HUES6 (cell line): Measurements from ENCODE around the gene ST6GALNAC6.
"Not testable (repeated sequence)": the region's sequence is repeated elsewhere in the genome, so short reads cannot be mapped to it uniquely, and the experiment has no call there.

Experiments used
- H3K27ac ChIP-seq: 2 replicates; pipeline ENCODE4 v1.7.0; 2013; ENCODE audit warnings: low read depth, mild to moderate bottlenecking, low read length, inconsistent platforms
- H3K27me3 ChIP-seq: 2 replicates; pipeline ENCODE4 v1.6.1; 2013; ENCODE audit warnings: low read length; ENCODE audit not compliant: control insufficient read depth, insufficient read depth
- H3K36me3 ChIP-seq: 2 replicates; pipeline ENCODE4 v1.6.1; 2013; ENCODE audit warnings: low read length; ENCODE audit not compliant: control insufficient read depth, insufficient read depth
- H3K4me1 ChIP-seq: 2 replicates; pipeline ENCODE4 v1.6.1; 2013; ENCODE audit warnings: low read length; ENCODE audit not compliant: control insufficient read depth, insufficient read depth
- H3K4me3 ChIP-seq: 2 replicates; pipeline ENCODE4 v1.5.1; 2013; ENCODE audit warnings: low read depth, low read length
- H3K9ac ChIP-seq: one replicate; pipeline ENCODE4 v1.6.1; 2013; ENCODE audit warnings: mild to moderate bottlenecking, low read length
- H3K9me3 ChIP-seq: 2 replicates; pipeline ENCODE4 v1.6.1; 2013; ENCODE audit warnings: low read depth, low read length; ENCODE audit not compliant: control insufficient read depth, insufficient read depth

ST6GALNAC6 gene

DNA sequence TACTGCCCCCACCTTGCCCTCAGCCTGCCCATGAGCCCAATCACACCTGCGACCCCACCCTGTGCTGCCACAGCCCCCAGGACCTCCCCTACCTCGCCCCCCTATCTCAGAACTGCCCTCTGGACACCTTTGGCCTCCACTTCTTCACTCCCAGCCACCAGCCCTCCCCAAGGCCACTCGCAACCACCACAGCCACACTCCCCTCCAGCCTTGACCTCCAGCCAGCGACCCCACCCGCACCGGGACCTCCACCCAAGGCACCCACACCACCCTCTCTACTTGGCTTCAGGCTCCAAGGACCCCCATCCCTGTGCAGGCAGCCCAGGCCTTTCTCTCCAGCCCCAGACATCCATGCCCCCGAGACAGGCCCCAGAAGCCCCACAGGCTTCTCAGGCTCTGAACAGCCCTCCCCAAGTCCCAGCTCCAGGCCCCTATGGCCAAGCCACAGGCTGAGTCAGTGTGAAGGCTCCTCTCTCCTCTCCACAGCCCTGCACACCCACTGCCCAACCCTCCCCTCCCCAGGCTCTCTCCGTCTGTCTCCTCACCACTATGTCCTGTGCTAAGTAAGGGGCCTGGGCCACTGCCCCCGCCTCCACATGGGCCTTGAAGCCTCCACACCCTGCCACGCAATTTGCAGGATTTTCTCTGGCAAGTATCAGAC is 24.0 kb downstream of the ST6GALNAC6 start:
- Histone ChIP-seq H3K9me3 (no peaks in the 10 kb centered on the region), H3K4me3 (no peak overlapping the region), H3K4me1 (peaks cover 12% of the 10 kb centered on the region), H3K9ac (no peak overlapping the region), H3K27ac (no peak overlapping the region), H3K36me3 (0 out of 2 replicates have a peak, but pooled peaks cover 2% of the 10 kb centered on the region), H3K27me3 (no peaks in the 10 kb centered on the region)

DNA sequence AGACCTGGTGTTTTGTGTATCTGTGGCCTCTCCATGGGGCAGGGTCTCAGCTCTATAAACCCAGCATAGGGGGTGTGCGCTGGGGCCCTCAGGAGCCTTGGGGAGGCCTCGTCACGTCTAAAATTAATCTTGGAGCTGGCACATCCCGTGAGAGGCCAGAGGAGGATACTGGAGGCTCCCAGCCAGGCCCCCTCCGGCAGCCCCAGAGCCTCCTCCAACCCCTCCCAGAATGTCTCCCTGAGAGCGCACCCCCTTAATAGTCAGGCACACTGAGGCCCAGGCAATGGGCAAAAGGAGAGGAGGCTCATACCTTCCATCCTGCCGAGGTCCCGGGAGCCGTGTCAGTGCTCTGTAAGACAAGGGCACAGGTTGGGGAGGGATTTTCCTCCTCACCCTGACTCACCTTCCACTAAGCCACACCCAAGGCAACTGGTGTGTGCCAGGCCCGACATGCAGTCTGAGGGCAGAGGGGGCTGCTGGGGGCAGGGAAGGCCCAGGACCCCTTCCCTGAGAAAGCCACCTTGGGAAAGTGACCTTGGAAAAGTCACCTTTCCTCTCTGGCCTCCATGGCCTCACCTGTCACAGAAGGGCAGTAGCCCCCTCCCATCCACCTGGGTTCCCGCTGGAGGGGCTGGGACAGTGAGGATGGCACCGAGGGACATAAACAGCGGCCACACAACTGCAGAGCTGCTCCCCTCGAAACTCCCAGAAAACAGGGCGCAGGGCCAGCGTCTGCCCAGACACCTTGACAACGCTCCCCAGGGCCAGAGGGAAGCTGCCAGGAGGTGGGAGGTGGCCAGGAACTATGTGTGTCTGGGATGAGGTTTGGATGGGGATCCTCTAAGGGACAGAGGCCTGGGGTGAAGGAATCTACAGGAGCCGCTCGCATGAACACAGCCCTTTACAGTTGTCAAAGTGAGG is 24.8 kb downstream of the ST6GALNAC6 start:
- H3K27ac ChIP-seq: no peak overlapping the region
- peaks cover 12% of the 10 kb centered on the region for H3K4me1 ChIP-seq
- H3K9ac ChIP-seq: no peak overlapping the region
- no peaks in the 10 kb centered on the region for H3K9me3 ChIP-seq
- H3K27me3 ChIP-seq: no peaks in the 10 kb centered on the region
- H3K4me3 ChIP-seq: no peak overlapping the region
- H3K36me3 ChIP-seq: 0 out of 2 replicates have a peak, but pooled peaks cover 2% of the 10 kb centered on the region

DNA sequence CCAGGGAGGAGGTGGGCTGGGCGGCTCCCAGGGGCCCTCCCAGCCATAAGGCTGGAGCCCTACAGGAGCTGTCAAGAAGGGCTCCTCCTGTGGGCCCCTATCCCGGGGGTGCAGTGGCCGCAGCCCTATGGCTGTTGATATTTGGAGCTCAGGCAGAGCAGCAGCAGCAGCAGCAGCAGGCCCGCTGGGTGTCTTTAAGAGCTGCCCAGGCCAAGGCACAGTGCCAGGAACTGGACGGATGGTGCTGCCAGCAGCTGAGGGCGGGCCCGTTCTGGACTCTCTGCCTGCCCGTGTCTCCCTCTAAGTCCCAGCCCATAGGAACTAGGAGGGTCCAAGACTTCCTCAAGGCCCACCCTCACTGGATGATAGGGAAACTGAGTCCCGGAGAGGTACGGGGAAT is 25.5 kb downstream of the ST6GALNAC6 start:
- Histone ChIP-seq H3K9ac (no peak overlapping the region), H3K27ac (no peak overlapping the region)

DNA sequence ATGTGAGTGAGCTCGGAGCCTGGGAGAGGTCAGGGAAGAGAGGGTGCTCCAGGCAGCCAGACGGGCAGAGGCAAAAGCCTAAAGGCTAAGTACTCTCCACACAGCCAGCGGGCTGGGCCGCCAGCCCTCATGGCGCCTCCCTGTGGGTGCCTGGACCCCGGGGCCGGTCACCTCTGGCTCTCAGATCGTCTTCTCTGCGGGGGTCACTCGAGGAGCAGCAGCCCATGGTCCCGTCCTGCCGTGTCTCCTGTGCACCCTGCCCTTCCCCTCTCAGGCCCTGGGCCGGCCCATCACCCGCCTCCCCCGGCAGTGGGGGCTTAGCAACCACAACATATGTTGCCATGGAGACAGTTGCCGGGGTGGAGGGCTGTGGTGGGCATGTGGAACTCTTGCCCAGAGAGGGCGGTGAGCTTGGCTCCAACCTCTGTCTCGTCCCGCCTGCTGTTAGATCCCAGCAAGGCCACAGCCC is 26.1 kb downstream of the ST6GALNAC6 start:
- H3K4me1 ChIP-seq: peaks cover 12% of the 10 kb centered on the region
- H3K9me3 ChIP-seq: no peaks in the 10 kb centered on the region
- no peak overlapping the region for H3K27ac ChIP-seq
- 0 out of 2 replicates have a peak, but pooled peaks cover 2% of the 10 kb centered on the region for H3K36me3 ChIP-seq
- no peaks in the 10 kb centered on the region for H3K27me3 ChIP-seq
- no peak overlapping the region for H3K9ac ChIP-seq
- no peak overlapping the region for H3K4me3 ChIP-seq

More for the DNA sequence above, 25.5 kb downstream of the ST6GALNAC6 start:
- no peaks in the 10 kb centered on the region for H3K9me3 ChIP-seq
- 0 out of 2 replicates have a peak, but pooled peaks cover 2% of the 10 kb centered on the region for H3K36me3 ChIP-seq
- H3K27me3 ChIP-seq: no peaks in the 10 kb centered on the region
- H3K4me3 ChIP-seq: no peak overlapping the region
- H3K4me1 ChIP-seq: peaks cover 12% of the 10 kb centered on the region

DNA sequence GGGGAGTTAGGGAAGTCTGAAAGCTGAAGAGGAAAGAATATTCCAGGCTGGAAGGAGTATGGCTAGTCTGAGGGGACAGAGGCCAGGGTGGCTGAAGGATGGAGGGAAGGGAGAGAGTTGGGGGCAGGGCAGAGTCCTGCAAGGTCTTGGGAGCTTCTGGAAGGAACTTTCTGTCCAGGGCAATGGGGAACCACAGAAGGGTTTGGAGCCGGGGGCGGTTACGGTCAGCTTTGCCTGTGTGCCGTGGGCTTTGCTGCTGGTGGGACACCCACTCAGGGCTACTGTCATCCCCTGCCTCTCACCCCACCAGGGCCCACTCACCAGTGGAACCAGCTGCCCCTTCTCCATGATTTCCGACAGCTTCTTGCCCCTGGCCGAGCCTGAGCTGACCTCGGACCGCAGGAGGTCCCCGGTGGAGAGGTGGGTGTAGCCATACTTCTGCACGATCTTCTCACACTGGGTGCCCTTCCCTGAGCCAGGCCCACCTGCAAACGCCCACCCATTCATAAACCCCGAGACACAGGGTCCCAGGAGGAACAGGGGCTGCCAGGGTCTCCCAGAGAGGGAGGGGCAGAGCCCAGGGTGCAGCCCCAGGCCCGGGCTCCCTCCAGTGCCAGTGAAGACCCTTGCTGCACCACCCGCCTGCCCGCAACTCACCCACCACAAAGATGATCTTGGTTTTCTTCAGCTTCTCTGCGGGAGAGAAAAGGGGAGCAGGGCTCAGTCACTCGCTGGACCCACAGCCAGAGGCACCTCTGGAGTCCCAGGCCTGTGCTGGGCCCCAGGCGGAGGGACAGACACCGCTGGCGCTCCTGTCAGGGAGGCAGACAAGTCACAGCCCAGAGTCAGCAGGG is 26.8 kb downstream of the ST6GALNAC6 start:
- no peaks in the 10 kb centered on the region for H3K27me3 ChIP-seq
- peaks cover 6% of the 10 kb centered on the region for H3K4me1 ChIP-seq
- 0 out of 2 replicates have a peak, but pooled peaks cover 2% of the 10 kb centered on the region for H3K36me3 ChIP-seq
- H3K9ac ChIP-seq: no peak overlapping the region
- H3K27ac ChIP-seq: no peak overlapping the region
- no peaks in the 10 kb centered on the region for H3K9me3 ChIP-seq
- no peak overlapping the region for H3K4me3 ChIP-seq

DNA sequence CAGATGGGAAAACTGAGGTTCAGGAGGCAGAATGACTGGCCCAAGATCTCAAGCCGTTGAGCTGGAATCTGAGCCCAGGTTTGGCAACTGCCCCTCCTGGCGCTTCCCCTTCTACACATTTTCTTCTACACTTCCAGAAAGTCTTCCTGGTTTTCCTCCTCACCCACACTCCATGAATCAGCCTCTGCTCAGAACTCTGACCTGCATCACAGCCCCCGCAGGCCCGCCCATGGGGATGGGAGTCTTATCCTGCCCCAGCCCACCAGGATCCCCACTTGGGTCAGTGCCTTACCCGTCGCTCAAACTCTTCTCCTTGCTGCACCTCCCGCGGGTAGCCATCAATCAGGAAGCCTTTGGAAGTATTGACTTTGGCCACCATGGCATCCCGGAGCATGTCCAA is 27.9 kb downstream of the ST6GALNAC6 start:
- Histone ChIP-seq H3K4me3 (no peak overlapping the region), H3K9ac (no peak overlapping the region), H3K27ac (no peak overlapping the region)

DNA sequence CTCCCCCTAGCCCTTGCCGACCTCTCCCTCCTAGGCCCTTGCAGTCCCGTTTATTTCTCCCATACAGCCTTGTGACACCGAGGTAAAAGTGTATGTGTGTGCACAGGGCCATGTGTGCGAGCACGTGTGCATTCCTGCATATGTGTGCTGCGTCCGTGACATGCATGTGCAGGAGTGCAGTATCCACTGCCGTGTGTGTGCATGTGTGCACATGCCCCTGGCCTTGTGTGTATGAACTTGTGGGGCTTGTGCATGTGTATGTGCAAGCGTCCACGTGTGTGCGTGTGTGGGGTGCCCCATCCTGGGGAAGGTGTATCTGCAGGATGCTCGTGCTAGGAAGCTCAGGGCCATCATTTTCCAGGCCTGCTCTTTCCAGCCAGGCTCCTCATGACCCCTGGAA is 28.5 kb downstream of the ST6GALNAC6 start:
- Histone ChIP-seq H3K27ac (no peak overlapping the region), H3K9me3 (no peaks in the 10 kb centered on the region), H3K4me3 (no peak overlapping the region), H3K36me3 (0 out of 2 replicates have a peak, but pooled peaks cover 2% of the 10 kb centered on the region), H3K4me1 (no peaks in the 10 kb centered on the region; the same call in 1 of the 2 replicates), H3K9ac (no peak overlapping the region), H3K27me3 (no peaks in the 10 kb centered on the region)

More for the DNA sequence above, 27.9 kb downstream of the ST6GALNAC6 start:
- H3K27me3 ChIP-seq: no peaks in the 10 kb centered on the region
- H3K4me1 ChIP-seq: no peaks in the 10 kb centered on the region; the same call in 1 of the 2 replicates
- no peaks in the 10 kb centered on the region for H3K9me3 ChIP-seq
- H3K36me3 ChIP-seq: 0 out of 2 replicates have a peak, but pooled peaks cover 2% of the 10 kb centered on the region

DNA sequence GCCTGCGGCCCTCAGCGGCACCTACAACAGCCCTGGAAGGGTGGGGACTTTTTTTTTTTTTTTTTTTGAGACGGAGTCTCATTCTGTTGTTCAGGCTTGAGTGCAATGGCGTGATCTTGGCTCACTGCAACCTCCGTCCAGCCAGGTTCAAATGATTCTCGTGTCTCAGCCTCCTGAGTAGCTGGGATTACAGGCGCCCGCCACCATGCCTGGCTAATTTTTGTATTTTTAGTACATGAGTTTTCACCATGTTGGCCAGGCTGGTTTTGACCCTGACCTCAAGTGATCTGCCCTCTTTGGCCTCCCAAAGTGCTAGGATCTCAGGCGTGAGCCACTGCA is 29.3 kb downstream of the ST6GALNAC6 start:
- H3K4me1 ChIP-seq, H3K9ac ChIP-seq, H3K4me3 ChIP-seq, H3K27ac ChIP-seq, H3K36me3 ChIP-seq, H3K9me3 ChIP-seq, H3K27me3 ChIP-seq: not testable (repeated sequence)

DNA sequence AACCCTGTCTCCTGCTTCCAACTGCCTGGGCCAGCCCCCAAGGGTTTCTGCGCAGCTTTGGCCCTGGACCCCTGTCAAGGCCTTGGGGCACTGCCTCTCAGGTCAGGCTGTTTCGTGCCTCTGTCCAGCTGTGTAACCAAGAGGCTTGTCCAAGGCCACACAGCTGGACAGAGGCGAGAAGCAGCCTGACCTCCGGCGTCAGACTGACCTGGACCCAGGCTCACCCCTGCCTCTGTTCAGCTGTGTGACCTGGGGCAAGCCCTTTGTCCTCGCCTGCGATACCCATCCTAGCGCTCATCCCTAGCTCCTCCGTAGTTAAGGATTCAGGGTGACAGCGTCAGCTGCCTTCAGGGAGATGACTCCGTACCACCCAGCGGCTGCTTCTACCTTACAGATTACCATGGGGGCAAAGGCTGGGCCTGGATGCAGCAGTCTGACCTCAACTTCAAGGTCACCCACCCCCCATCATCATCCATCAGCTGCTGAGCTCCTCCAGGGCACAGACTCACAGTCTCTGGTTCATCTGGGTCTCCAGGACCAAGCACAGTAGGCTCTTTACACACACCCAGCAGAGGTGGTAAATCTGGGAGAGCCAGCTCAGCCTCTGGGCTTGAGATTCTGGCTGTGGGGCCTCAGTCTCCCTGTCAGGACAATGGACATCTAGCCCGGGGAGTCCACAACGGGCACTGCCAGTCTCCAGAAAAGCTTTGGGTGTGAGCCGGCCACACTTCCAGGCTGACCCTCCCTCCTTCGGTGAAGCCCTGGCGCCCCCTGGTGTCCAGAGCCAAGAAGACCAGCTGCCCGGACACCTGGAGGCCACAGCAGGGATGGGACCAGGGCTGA is 29.9 kb downstream of the ST6GALNAC6 start:
- Histone ChIP-seq H3K27ac (no peak overlapping the region), H3K4me3 (no peak overlapping the region), H3K9me3 (no peaks in the 10 kb centered on the region), H3K4me1 (no peaks in the 10 kb centered on the region), H3K36me3 (0 out of 2 replicates have a peak, but pooled peaks cover 2% of the 10 kb centered on the region), H3K9ac (no peak overlapping the region), H3K27me3 (no peaks in the 10 kb centered on the region)
